PC-9 (cell line): ENCODE data around the gene SOCS7.

Source experiments
- CTCF ChIP-seq: fragments of 200-600 bp; sonication (generic); conservative IDR thresholded peaks from 2 replicates; pipeline ENCODE4 v1.6.1; 2017; ENCODE audit warnings: mixed run types, antibody characterized with exemption, mild to moderate bottlenecking, moderate library complexity
- EZH2 ChIP-seq: fragments of 200-600 bp; sonication (generic); IDR thresholded peaks from 2 replicates; pipeline ENCODE4 v1.8.0; 2017; ENCODE audit warnings: antibody characterized with exemption, low read depth

- TF ChIP-seq CTCF (no peak), EZH2 (no peak)
These were observed 82.6 kb downstream of the SOCS7 start for GRCh38 chr17:38434178-38434665.
